Uterus (tissue), 2 donors: Measurements from ENCODE around the gene ANKRD11.

ENCODE experiments used
- POLR2A ChIP-seq, 2 donors: fragments of 450-650 bp; IDR thresholded peaks; one replicate each; pipeline ENCODE4 v1.6.1; 2016; ENCODE audit warnings: antibody characterized with exemption in 2 of 2, mild to moderate bottlenecking in 1 of 2, moderate library complexity in 1 of 2
- TF ChIP-seq, protein P1 (sequence below), 4 experiments: fragments of 200-600 bp in 2 of 4; fragments of 450-650 bp in 2 of 4; sonication (generic) in 2 of 4; IDR thresholded peaks; one replicate each; pipeline ENCODE4 v1.5.1; 2016 to 2019; ENCODE audit warnings: antibody characterized with exemption in 4 of 4, mild to moderate bottlenecking in 2 of 4, moderate library complexity in 1 of 4

DNA sequence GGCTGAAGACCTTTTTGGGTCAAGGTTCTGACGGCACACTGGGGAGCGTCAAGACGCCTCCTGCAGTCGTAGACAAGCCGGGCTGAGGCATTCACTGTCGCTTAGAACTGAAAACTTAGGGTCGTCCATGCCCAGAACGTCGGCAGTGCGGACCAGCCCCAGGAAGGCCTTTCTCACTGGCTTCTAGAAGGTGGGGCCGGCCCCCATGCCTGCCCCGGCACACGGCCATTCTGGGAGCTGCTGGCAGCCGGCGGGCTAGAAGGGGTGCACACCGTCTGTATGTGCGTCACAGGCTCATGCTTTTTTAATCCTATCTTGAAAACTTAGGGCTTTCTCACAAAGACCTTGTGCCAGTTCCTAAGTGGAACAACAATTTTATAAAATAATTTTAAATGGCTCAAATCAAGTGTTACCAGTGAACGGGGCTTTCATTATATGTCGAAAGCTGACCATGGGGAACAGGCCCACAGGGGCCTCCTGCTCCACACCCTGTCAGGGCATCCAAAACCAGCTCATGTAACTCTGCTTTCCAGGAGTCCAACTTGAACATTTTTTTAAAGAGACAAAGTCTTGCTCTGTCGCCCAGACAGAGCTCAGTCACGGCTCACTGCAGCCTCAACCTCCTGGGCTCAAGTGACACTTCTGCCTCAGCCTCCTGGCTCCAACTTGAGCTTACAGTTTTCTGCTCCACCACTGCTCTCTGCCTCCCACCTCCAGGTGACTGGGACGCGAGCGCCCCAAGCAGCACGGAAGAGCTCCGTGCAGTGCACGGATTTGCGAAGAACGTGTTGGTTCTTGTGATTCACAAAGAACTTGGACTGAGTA, 111.2 kb downstream of the ANKRD11 start:
- TF ChIP-seq, protein P1, sequence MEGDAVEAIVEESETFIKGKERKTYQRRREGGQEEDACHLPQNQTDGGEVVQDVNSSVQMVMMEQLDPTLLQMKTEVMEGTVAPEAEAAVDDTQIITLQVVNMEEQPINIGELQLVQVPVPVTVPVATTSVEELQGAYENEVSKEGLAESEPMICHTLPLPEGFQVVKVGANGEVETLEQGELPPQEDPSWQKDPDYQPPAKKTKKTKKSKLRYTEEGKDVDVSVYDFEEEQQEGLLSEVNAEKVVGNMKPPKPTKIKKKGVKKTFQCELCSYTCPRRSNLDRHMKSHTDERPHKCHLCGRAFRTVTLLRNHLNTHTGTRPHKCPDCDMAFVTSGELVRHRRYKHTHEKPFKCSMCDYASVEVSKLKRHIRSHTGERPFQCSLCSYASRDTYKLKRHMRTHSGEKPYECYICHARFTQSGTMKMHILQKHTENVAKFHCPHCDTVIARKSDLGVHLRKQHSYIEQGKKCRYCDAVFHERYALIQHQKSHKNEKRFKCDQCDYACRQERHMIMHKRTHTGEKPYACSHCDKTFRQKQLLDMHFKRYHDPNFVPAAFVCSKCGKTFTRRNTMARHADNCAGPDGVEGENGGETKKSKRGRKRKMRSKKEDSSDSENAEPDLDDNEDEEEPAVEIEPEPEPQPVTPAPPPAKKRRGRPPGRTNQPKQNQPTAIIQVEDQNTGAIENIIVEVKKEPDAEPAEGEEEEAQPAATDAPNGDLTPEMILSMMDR (IDR thresholded peaks at IDR 0.05), result no peak
- no peak for TF ChIP-seq POLR2A (IDR thresholded peaks at IDR 0.05)
